Amygdala (tissue), 56 donors: Measurements from ENCODE around the gene CHRNA3.
A peak's percentile ranks its signal among the peaks of the same experiment; 100 is the strongest.

Experiments
- DNase-seq, 56 donors: peaks; one replicate each; lab custom pipeline; 2025; lab: John Stamatoyannopoulos, UW

CHRNA3 gene

DNA sequence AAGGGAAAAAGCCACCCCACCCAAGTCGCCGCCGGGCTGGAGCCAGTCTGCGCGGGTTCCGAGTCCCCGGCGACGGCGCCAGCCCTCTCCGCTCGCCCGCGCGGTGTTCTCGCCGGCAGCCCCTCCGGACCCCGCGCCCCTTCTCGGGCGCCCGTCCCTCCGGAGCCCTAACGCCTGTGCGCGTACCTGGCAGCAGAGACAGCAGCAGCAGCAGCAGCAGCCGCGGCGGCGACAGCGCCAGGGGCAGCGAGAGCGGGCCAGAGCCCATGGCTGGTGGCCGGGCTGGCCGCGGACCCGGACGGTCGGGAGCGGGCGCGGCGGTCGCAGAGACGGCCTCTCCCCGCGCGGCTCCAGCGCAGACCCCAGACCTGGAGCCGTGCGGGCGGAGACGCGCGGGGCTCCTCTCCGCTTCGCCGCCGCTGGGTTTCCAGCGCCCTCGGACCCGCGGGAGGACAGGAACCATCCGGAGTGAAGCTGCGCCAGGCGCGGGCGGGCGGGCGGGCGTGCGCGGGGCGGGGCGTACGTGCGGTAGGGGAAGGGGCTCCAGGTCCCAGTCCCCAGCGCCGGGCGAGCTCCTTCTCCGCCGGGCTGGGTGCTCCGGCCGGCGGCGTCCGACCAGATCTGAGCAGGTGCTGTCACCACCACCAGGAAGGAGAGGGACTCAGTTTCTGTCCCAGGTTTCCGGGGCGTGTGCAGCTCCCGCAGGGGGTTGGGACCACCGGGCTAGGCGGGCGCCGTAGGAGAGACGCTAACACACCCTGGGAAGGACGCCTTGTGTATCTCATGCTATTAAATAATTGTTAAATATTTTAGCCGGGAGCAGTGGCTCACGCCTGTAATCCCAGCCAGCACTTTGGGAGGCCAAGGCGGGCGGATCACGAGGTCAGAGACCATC lies at the start of gene CHRNA3:
TSS of gene CHRNA3 (minus strand) at position 470 of the 895 bp plus-strand sequence. CDS start at position 268, 202 bp downstream.
- DNase-seq: no peak

DNA sequence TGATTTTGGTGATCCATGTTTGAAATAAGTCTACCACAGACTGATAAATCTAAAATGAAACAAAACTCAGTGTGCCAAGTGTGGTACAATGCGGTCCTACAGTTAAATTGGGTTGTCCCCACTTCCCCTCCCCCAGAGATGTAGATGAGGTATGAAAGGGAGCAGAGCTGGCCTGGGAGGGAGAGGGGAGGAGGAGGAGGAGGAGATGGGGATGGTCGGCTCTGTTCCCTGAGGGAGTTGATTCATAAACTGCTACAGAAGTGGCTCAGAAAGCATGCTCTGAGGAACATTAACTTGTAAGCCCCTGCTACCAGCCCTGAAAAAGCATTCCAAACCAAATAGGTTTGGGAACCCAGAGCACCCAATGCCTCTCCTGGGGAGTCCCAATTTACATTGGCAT lies 48.2 kb upstream of the CHRNA3 start:
- DNase-seq: no peak

DNA sequence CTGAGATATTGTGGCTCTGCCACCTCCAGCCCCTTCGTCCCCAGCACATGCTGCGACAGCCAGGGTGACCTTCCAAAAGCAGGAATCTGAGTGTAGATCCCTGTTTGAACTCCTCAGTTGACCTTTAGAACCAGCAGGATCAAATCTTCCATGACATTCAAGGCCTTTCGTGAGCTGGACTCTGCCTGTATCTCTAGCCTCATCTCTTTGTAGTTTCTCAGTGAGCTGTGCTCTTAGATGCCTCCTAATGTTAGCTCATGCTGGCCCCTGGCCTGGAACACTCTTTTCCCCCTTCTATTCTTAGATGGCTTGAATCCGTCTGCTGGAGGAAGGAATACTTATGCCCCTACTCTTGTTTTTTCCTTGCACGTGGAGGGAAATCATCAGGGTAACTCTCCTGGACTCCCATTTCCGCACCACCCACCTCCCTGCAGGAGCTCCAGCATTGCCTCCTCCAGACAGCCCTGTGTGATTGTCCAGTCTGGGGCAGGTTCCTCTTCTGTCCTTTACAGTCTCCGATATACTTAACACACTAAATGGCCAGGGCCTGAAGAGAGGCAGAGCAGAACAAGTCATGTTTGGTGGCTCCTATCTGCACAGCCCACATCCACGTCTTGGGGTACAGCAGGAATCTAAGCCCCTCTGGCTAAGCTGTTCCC lies 46.9 kb upstream of the CHRNA3 start:
- no peak for DNase-seq

DNA sequence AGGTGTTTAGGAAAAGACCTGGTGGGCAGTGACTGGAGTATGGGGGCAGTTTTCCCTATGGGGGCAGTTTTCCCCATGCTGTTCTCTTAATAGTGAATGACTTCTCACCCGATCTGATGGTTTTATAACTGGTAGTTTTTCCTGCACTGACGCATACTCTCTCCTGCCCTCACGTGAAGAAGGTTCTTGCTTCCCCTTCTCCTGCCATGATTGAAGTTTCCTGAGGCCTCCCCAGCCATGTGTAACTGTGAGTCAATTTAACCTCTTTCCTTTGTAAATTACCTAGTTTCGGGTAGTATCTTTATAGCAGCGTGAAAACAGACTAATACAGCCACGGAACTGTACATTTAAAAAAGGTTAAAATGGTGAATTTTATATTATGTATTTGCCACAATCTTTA lies 45.2 kb upstream of the CHRNA3 start:
- DNase-seq: no peak

DNA sequence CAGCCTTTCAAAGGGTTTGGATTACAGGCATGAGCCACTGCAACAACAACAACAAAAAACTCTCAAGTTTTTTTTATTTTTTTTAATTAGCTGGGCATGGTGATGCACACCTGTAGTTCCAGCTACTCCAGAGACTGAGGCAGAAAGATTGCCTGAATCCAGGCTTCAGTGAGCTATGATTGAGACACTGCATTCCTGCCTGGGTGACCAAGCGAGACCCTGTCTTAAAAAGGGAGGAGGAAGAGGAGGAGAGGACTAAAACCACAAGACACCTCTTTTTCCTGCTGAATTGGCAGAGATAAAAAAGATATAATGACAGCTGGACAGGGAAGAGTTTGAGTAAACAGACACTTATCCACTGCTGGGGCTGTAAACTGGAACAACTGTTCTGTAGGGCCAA lies 42.9 kb upstream of the CHRNA3 start:
- DNase-seq: no peak

DNA sequence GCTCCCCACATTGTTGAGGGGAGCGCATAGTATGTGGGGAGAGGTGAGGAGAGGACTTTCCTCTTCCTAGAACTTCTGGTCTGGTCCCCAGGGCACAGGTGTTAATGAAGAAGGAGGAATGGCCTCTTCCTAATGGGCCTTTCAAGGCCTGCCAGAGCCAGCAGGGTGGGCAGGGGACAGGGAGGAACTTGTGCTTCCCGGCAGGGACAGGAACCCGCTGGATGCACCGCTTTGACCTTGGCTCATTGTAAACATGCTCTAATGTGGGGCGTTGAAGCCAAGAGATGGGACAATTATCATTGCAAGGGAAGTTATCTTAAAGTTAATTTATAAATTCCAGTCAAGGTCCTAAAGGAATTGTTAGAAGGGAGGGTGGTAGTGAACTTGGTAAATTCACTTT lies 41.2 kb upstream of the CHRNA3 start:
- no peak for DNase-seq

DNA sequence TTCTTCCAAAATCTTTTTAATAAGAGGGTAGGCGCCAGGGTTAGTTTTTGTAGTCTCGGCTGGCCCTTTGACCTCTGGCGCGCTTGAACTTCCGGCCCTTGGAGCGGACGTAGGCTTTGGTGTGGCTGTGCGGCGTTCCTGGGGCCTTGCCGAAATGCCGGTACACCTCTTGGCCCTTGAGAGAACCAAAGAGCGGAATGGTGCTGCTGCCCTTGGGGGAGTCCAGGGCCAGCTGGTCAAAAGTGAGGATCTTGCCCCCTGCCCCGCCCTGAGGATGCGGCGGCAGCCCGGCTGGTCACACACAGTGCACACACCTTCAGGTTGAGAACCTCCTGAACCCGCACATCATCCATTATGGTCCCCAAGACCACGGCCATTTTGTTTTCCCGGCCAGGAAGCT lies 40.2 kb upstream of the CHRNA3 start:
- DNase-seq: no peak

DNA sequence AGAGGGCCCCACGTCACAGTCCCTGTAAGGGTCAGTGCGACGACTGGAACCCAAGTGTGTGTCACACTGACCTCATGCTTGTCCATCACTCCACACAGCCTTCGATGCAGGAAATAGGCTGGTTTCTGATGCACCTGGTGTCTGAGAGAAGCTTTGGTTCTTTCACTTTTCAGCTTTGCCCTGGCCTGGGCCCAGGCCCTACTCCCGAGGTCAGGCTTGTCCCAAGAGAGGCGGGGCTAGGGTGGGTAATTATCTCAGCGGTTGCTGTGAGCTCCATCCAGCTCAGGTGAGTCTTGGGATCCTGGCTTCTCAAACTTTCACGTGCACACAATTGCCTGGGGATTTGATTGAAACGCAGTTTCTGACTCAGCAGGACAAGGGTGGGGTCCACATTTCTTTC lies 39.8 kb upstream of the CHRNA3 start:
- DNase-seq: no peak

DNA sequence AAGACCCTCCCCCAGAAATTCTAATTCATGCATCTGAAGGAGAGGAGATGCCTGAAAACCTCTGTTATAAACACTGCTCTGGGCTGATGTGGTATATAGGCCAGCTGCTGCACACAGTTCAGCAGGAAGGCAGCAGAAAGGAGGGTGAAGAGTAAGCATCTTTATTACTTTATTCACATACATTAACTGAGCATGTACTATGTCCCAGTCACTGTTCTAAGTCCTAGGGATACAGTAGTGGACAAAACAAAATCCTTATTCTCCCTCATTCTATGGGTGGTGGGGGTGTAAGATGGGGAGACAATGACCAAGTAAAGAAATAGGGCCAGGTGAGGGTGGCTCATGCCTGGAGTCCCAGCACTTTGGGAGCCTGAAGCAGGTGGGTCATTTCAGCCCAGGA lies 38.0 kb upstream of the CHRNA3 start:
- DNase-seq: no peak

DNA sequence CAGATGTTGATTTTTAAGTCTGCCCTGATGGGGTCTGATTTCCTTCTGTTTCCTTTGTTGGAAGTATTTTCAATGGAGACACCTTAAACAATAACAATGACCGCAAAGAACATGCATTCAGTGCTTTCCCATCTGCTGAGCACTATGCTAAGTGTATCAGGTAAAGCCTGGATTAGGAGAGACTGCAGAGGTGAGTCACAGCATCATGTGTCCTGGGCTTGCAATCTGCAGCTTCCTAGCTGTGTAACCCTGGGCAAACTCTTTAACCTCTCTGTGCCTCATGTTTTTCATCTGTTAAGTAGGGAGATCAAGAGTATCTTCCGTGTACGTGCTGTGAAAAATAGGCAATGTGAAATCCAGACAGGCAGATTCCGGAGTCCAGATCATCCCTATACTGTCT lies 33.5 kb upstream of the CHRNA3 start:
- no peak for DNase-seq

DNA sequence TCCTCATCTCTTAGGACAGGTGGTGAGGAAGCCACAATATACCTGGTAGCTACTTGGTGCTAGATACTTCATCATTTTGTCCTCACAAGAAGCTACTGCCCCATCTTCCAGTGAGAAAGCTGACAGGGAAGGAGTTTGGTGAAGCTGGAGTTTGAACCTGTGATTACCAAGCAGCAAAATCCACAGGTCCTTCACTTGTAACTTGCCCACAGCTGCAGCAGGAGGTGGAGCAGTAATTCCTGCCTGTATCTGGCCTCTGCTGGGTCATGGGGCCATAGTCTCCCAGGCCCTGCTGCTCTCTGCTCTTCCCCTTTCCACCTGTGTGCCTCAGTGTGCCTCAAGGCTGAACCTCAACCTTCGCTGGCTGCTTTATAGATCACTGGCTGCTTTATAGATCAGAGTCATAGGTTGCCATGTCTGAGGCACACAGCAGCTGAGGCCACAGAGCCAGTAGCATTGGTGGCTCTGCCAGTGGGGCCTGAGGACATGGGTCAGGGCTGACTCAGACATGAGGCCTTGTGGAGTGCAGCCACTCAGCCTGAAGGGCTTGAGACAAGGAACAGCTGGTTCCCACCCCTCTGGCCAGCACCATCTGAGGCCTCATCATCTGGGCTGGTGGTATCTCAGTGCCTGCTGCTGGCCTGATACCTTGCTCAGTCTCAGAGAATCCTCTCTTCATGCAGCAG lies 31.3 kb upstream of the CHRNA3 start:
- no peak for DNase-seq

DNA sequence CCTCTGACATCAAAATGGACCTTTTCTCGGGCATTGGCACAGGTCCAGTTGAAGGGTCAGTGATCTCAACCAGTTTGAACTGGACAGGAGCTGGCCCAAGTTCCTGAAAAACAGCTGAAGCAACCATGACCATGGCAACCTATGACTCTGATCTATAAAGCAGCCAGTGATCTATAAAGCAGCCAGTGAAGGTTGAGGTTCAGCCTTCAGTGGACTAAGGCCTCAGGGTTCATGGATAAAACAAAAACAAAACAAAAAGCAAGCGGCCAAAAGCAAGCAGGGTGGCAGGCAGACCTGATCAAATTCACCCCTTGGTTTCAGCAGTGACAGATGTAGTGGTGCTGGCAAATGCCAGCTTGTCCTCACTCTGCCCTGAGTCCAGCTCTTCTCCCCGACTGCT lies 30.2 kb upstream of the CHRNA3 start:
- DNase-seq: no peak

DNA sequence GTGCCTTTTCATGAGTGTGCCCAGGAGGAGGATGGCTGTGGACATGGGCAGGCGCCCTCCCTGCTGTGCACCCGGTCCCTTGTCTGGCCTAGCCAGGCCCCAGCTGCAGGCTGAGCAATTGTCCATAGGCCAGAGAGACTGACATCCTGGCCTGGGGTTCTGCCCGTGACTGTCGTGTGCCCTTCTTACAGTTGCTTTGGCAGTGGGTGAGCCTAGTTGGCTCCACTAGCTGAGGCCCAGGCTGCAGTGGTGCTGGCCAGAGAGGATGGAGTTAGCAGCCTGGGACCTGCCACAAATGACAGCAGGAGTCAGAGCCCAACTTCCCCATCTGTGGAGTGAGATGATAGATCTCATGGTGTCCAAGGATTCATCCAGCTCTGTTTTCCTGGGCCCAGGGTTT lies 29.2 kb upstream of the CHRNA3 start:
- no peak for DNase-seq

DNA sequence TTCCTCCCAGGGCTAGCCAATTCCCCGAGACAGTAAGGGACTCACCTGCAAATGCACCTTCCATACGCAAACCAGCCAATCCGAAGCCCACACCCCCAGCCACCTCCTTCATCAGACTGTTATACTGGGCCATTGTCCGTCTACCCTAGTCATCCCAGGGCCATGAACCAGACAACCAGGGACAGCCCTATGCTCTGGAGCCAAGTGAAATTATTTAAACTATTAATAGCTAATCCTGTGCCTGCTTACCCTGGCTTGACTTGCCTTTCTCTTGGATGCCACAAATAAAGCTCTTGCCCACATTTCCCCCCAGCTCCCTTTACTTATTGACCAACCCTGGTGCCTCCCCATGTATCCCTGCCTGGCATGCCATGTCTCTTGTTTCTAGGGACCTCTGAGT lies 24.2 kb upstream of the CHRNA3 start:
- DNase-seq: no peak

DNA sequence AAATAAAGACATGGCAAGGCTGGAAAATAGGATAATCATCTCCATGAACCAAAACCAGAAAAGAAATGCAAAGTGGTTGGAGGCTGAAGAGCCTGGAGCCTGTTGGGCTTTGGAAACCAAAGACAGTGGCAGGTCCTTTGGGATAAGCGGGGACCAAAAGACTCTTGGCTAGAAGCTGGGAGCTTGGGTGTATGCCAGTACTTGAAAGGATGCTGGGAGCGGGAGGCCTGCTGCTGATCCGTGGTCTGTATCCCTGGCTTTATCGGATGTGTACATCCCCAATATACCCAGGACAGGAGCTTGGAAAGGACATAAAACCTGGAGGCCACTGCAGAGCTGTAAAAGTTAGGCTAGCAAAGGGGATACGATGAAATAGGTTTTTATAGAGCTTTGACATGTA lies 21.5 kb upstream of the CHRNA3 start:
- peak in 1 of 56 donors; percentile 9 for DNase-seq

DNA sequence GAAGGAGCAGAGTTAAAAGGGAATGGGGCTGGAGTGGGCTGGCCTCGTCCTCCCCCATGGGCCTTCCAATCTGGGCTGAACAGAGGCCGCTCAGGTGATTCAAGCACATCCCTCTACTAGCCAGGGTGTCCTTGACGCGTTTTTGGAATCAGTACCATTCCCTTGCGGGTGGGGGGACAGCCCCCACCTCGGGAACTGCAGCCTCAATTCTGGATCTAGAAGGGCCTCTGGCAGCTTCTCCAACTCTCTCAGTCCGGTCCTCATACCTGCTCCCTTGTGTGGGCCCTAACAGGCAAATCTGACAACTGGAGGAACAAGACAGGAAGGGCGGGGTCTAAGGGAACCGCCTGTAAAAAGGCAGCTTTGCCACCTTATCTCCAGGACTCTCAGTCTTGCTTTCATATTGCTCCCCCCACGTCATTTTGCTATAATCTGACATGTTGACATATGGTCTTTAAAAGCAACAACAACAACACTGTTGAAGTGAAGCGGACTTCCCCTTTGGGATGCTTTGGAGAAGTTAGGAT lies 21.0 kb upstream of the CHRNA3 start:
- DNase-seq: no peak

DNA sequence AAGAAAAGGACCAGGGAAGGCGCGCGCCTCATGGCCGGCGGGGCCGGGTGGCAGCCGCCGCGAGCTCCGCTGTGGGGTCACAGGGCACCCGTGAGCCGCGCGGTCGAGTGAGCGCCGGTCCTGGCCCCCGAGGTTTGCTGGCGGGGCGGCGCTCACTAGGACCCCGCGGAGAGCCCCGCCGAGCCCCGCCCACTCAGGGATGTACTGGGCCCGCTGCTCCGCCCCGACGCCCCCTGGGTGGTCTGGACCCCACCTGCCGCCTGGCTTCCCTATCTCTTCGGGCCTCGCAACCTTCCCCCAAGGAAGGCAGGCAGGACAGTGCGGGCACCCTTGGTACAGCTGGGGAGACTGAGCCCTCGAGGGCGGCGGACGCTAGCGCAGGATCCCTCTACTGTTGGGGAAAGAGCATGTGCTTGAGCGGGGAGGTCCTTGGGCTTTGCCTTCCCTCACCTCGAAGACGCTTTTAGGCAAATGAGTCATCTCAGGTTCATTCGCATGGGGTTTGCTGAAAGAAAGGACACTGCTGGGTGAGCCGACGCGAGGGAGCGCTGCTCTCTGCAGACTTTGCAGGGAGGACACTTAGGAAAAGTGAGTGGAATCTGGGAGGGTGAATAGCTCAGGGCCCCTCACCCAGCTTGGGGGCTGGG lies 20.4 kb upstream of the CHRNA3 start, which contains the start of gene CHRNB4:
TSS of gene CHRNB4 (minus strand) at position 109 of the 647 bp plus-strand sequence. CDS start at position 32, 77 bp downstream.
- DNase-seq: no peak

DNA sequence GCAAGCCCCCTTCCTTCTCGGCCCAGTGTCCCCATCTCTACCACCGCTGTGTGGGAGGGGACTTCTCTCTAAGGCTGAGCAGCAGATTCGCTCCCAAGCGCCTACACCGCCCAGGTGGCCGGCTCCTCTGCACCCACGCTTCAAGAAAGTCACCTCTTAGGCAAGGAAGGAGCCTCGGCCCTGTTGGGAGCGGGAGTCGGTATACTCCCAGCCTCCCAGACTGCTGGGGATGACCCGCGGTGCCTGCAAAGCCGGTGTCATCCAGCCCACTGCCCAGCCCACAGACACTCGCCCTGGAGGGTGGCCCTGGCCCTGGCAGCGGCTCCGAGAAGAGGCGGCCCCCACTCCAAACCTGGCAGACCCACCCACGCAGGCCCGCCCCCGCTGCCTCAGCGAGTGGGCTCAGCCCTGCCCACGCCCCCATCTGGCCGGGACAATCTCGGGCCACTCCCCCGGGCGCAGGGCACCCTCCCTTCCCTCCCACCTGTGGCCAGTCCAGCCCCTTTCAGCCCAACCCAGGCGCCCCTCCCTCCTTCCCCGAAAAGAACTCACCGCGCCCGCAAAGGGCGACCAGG lies 19.8 kb upstream of the CHRNA3 start:
- DNase-seq: peak in 4 of 56 donors; percentile 11 to 46 (median 28)

DNA sequence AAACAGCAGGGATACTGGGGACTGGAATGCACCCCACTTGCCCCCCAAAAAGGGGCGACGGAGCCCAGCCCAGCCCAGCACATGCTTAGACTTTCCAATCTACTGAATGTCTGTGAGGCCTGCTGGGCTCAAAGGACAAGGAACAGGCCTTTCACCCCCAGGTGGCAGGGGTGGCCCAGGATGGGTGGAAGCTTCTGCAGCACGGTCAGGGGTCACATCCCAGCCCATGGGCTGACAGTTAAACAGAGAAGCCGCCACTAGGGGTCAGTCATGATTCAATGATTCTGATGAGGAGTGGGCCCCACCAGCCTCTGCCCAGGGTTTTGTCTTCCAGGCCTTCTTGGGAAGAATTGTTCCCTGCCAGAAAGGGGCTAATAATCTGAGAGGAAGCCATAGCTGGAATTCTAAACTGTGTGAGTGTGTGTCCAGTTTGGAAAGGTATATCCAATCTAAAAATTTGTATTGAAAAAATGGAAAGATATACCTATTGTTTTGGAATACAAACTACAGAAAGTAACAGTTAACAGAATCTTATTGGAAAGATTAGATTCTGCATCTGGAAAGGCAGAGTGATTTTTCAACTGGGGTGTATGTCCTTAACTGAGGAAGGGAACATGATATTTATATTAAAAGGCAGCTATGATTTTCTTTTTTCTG lies 18.0 kb upstream of the CHRNA3 start:
- DNase-seq: peak in 19 of 56 donors; percentile 3 to 63 (median 12)
